ENCODE results near the gene MEGF8.
A peak's percentile ranks its signal among the peaks of the same experiment; 100 is the strongest.

The MEGF8 gene

DNA sequence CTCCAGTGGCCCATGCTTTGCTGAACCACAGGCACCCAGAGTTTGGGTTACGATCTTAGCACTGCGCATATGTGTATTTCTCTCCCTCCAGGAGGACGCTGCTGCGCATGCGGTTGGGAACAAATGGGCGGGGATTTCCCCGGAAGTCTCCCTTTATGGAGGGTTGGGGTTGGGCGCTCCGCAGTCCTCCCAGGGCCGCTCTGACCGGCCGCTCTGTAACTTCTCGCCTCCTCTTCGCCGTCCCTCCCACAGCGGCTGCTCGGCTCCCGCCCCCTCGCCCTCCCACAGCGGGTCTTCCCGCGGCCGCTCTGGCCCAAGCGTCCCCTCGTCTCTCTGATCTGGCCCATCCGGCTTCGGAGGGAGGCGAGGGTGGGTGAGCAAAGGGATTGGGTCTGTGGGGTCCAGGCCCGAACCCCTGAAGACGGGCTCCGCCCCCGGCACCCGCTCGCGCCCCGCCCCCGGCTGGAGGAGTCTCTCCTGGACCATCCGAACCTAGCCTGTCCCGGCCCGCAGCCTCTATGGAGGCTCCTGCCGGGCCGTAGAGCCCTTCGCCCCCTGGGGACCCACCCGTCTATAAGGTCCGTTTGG is at the start of gene MEGF8:
TSS of gene MEGF8 (plus strand) at position 328 of the 588 bp plus-strand sequence. CDS start 609 bp downstream, outside the sequence.
- DNase-seq (ENCODE audit: low read depth in 2 of 3, low spot score in 2 of 3): peak; percentile 84 to 94 (median 93)

DNA sequence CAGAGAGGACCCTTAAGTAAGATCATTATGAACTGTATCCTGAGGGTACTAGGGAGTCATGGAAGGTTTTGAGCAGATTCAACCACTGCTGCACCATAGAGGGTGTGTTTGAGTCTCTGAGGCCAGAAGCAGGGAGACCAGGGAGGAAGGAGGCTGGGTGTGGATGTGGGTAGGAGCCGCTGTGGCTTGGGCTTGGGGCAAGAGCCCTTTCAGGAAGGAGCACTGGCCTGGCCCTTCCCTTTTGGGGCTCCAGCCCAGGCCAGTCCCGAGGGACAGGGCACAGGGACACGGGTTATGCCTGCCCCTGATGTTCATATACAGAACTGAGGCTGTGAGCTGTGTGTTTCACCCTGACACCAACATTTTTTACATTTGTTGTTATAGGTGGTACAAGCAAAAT is 49.2 kb upstream of the MEGF8 start:
- DNase-seq (ENCODE audit: low read depth in 2 of 3, low spot score in 2 of 3): no peak

- DNase-seq (ENCODE audit: low read depth in 2 of 3, low spot score in 2 of 3): no peak
These were observed 48.6 kb upstream of the MEGF8 start for GRCh38 chr19:42276821-42277220.

- DNase-seq (ENCODE audit: low read depth in 2 of 3, low spot score in 2 of 3): no peak
These were observed 47.5 kb upstream of the MEGF8 start for GRCh38 chr19:42277821-42278451.

DNA sequence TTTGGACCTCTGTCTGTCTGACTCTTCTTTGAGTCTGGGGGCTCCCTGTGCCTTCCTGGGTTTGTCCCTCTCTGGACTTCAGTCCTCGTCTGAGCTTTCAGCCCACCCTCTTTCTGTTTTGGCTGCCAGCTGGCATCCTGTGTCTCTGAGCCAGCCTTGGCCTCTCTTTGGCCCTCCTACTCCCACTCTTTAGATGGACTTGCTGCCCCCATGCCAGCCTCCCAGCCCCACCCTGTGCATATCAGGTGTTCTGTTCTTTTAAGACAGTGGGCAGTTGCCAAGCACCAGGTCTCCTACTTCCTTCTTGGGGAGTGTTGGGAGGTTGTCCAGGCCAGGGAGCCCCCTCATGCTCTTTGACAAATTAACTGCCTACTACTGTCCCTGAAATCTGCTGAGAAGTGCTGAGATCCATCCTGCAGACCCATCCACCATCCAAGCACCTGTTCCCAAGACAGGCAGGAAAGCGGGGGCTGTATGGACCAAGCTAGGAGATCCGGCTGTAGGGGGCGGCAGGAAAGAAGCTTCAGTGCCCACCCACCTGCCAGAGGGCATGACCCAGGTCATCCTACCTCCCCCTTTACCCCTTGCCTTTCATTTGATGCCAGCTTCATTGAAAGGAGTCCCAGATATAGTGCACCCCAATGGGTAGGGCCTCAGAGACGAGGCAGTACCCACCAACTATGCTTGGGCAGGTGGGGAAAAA is 46.8 kb upstream of the MEGF8 start:
- DNase-seq (ENCODE audit: low read depth in 2 of 3, low spot score in 2 of 3): no peak

DNA sequence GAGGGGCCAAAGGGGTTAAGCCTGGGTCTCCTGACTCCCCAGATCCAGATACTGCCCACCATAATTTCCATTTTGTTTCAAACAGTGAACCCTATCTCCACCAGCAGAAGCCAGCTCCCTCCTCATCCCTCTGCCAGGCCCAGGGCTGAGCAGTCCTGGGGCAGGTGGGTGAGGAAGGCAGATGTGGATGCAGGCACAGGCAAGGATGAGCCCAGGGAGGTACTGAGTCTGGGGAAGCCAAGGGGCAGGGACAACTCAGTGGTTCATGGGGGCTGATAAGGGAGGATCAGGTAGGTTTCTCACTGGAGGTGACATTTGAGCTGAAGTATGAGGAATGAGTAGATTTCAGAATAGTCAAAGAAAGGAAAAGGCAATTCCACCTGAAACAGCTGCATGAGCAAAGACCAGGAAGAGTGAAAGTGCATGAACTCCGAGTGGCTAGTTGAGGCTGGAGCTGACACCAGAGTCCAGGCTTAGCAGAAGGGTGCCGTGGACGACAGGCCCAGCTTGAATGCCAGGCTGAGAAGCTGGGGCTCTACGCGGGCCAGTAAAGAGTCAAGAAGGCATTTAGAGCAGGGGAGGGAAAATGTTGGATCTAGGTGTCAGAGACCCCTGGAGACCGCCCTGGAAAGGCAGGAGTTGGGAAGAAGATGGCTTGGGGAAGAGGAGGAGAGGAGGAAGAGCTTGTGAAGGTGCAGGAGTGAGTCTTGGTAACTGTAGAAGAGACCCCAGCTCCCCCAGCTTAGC is 46.1 kb upstream of the MEGF8 start:
- DNase-seq (ENCODE audit: low read depth in 2 of 3, low spot score in 2 of 3): no peak

GRCh38 chr19:42279902-42280814 is 45.3 kb upstream of the MEGF8 start:
- peak; percentile 72 to 75 (median 74) for DNase-seq (ENCODE audit: low read depth in 2 of 3, low spot score in 2 of 3)

DNA sequence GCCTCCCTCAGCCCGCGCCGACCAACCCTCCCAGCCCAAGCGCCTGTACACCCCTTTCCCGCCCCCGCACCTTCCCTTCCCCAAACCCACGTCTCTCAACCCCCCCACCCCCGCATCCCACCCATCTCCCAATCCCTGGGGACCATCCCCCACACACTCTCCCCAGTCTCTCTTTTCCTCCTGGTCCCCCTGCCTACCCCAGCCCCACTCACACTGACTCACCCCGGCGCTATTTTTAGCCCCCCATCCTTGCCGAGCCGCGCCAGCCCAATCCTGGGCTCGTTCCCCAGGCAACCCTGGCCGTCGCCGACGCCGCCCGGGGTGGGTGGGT is 44.7 kb upstream of the MEGF8 start:
- no peak for DNase-seq (ENCODE audit: low read depth in 2 of 3, low spot score in 2 of 3)

- DNase-seq (ENCODE audit: low read depth in 2 of 3, low spot score in 2 of 3): no peak
These were observed 44.1 kb upstream of the MEGF8 start for GRCh38 chr19:42281146-42281826.

DNA sequence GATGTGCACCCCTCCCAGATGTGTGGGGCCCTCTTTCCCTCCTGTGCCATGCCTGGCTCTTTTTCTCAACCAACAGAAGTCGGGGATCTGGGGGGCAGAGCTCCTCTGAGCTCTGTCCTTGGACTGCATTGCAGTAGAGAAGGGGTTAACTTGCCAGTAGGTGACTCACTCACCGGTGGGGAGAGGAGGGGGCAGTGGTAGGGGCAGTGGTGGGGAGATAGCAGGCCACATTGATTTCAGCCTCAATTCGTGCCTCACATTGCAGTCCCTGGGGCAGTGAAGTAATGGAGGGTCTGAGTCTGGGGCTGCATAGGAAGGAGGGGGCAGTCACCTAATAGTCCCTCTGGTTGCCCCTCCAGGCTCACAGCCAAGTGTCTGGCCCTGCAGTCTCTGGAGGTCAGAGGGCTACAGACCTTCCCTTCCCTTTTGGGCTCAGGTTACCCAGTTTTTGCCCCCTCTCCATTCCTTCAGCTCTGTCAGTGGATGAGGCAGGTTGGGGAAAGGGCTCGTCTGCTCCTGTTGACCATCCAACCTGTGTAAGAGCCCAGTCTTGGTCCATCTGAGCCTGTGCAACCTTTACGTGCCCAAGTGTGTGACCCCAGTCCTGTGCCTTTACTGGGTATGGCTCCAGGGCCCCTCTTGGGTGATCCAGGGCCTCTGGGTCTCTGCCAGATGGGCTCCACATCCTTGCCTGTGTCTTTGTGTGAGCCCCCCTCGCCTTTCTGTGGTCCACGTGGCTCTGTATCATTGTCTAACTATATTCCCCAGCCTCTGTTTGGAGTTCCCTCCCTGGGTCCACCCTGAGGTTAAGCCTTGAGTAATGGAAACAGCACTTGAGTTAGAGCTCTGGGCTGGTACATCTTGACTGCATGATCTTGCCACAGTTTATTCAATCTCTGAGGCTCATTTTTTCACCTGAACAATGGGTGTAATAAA is 43.3 kb upstream of the MEGF8 start:
- no peak for DNase-seq (ENCODE audit: low read depth in 2 of 3, low spot score in 2 of 3)

DNA sequence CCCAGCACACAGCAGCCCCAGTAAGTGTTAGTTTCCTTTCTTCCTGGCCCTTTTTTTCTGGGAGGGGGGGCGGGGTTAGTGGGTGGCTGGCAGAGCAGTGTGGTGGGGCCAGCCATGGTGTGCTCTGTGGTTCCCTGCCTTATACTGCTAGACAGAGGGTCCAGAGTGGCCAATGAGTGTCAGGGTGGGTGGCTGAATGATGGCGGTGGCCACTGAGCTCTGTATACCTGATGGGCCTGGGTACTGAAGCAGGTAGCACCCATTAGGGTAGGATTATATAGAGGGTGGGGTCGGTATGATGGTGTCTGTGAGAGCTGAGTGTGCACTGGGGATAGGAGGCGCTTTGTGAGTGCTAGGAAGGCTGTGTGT is 42.6 kb upstream of the MEGF8 start:
- DNase-seq (ENCODE audit: low read depth in 2 of 3, low spot score in 2 of 3): no peak

DNA sequence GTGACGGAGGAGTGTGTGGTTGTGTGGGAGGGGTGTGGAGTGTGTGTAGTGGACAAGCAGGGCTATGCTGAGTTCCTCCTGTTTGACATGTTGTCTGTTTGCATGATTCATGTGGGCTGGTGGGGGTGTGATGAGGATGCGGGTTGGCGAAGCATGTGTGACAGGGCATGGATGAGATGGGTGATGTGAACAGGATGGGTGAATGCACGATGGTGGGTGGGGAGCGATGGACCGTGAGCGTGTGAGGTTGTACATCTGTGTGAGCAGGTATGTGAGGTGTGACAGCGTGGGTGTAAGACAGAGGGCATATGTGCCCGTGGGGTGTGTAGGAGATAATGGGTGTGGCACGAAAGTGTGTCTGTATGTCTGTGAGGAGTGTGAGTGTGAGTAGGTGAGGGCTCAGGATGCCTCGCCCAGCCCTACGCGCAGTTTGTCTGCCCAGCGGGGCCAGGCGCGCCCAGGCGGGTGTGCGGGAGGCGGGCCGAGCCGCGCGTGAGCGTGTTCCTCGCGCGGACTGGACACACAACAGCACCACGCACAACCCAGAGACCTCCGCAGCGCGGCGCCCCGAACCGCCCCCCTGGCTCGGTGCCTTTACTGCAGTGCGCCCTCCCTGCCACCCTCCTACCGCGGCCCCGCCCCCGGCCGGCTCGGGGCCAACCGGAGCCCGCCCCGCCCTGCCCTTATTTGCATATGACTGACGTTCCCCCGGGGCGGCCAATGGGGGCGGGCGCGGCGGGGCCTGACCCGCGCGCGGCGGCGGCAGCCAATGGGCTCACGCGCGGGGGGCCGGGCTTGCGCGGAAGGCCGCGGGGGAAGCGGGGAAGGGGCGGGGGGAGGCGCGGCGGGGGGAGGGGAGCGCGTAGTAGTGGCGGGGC is 42.0 kb upstream of the MEGF8 start:
- peak; percentile 90 to 94 (median 93) for DNase-seq (ENCODE audit: low read depth in 2 of 3, low spot score in 2 of 3)

DNA sequence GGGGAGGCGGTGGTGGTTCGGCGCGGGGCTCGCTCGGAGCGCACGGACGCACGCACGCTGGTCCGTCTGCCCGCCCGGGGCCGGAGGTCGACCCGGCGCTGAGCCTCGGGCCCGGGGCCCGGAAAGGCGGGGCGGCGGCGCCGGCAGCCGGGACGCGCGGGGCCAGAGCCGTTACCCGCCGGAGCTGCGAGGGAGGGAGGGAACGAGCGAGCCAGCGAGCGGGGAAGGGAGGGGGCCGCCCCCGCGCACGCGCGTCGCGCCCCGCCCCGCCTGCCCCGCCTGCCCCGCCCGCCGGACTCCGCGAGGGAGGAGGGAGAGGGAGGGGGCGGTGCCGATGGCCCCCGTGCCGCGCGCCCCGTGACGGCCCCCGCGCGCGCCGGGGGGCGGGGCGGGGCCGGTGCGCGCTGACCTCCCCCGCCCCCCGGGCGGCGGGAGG is 41.4 kb upstream of the MEGF8 start:
- peak in 1 of 3 experiments; percentile 60 for DNase-seq (ENCODE audit: low read depth in 2 of 3, low spot score in 2 of 3)

GRCh38 chr19:42284591-42285341 is 40.7 kb upstream of the MEGF8 start:
- no peak for DNase-seq (ENCODE audit: low read depth in 2 of 3, low spot score in 2 of 3)

- DNase-seq (ENCODE audit: low read depth in 2 of 3, low spot score in 2 of 3): no peak
These were observed 39.9 kb upstream of the MEGF8 start for GRCh38 chr19:42285541-42285941.

GRCh38 chr19:42285988-42286348 is 39.5 kb upstream of the MEGF8 start:
- no peak for DNase-seq (ENCODE audit: low read depth in 2 of 3, low spot score in 2 of 3)

- DNase-seq (ENCODE audit: low read depth in 2 of 3, low spot score in 2 of 3): no peak
These were observed 39.0 kb upstream of the MEGF8 start for GRCh38 chr19:42286349-42287016.
